Measurements from ENCODE around the gene INAFM2. TPM values are rescaled to one million over a fixed set of nuclear protein-coding genes. Genes with fewer than 3 reads are reported as not detected.

INAFM2 gene
- total RNA-seq, 1 donor from 2014 or later = 18.2 TPM

- Histone ChIP-seq H3K9me3 (ENCODE audit: low read depth) (no peaks in the 10 kb centered on the region), H3K36me3 (no peaks in the 10 kb centered on the region), H3F3A (ENCODE audit: low read depth) (peaks cover 22% of the 10 kb centered on the region), H3K27me3 (peaks cover 100% of the 10 kb centered on the region), H4K20me1 (ENCODE audit: low read depth) (peaks cover 19% of the 10 kb centered on the region), H3K79me2 (ENCODE audit: low read depth) (no peaks in the 10 kb centered on the region), H3K4me3 (no peak overlapping the region), H3K27ac (no peak overlapping the region), H3K4me1 (peaks cover 28% of the 10 kb centered on the region), H3K4me2 (no peak overlapping the region), H3K9ac (no peak overlapping the region), H2AFZ (replicated peaks) (no peak overlapping the region)
- no peaks in the 10 kb centered on the region for H3K9me3 Mint-ChIP-seq
- H3K27me3 Mint-ChIP-seq (ENCODE audit: insufficient read depth, low read depth) = peaks cover 45% of the 10 kb centered on the region
- H3K4me3 Mint-ChIP-seq = peak overlapping the region; percentile 43
- no peak overlapping the region for H3K27ac Mint-ChIP-seq
- no peaks in the 10 kb centered on the region for H3K36me3 Mint-ChIP-seq
- TF ChIP-seq CTCF (IDR thresholded peaks at IDR 0.05) (no peak), EZH2phosphoT487 (IDR thresholded peaks at IDR 0.05) (no peak), EZH2 (IDR thresholded peaks at IDR 0.05) (no peak)
- peaks cover 47% of the 10 kb centered on the region for H3K4me1 Mint-ChIP-seq
- DNase-seq (ENCODE audit: low spot score) = no peak
Observed at GRCh38 chr15:40285554-40286011, 37.9 kb upstream of the INAFM2 start.

- Histone ChIP-seq H3K27ac (no peak overlapping the region), H3K27me3 (peaks cover 100% of the 10 kb centered on the region), H3K4me1 (peaks cover 28% of the 10 kb centered on the region), H3K79me2 (ENCODE audit: low read depth) (no peaks in the 10 kb centered on the region), H3K9me3 (ENCODE audit: low read depth) (no peaks in the 10 kb centered on the region), H2AFZ (replicated peaks) (no peak overlapping the region), H3K4me3 (no peak overlapping the region), H3K4me2 (no peak overlapping the region), H4K20me1 (ENCODE audit: low read depth) (peaks cover 14% of the 10 kb centered on the region), H3K9ac (no peak overlapping the region), H3F3A (ENCODE audit: low read depth) (peaks cover 20% of the 10 kb centered on the region), H3K36me3 (no peaks in the 10 kb centered on the region)
- Mint-ChIP-seq H3K4me3 (peak overlapping the region; percentile 43), H3K9me3 (no peaks in the 10 kb centered on the region), H3K36me3 (no peaks in the 10 kb centered on the region), H3K4me1 (peaks cover 42% of the 10 kb centered on the region), H3K27ac (no peak overlapping the region), H3K27me3 (ENCODE audit: insufficient read depth, low read depth) (peaks cover 40% of the 10 kb centered on the region)
- TF ChIP-seq CTCF (IDR thresholded peaks at IDR 0.05) (no peak), EZH2phosphoT487 (IDR thresholded peaks at IDR 0.05) (no peak), EZH2 (IDR thresholded peaks at IDR 0.05) (no peak)
- no peak for DNase-seq (ENCODE audit: low spot score)
Observed at GRCh38 chr15:40286061-40286532, 37.4 kb upstream of the INAFM2 start.

DNA sequence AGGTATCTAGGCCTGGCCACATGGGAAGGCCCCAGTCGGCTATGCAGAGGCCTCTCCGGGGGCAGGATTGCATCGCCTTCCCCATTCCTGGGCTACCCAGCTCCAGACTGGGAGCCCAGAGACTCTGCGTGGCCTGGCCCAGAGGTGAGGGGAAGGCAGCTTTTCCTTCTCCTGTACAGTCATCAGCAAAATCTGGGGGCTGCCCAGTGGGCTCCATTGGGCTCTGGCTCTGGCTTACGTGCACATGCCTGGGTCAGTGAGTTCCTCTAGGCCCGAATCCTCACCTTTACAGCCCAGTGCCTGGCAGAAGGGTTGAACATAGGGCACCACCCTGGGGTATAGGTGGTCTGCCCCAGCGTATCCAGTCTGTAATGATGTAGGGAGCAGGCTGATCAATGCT is 36.7 kb upstream of the INAFM2 start:
- no peaks in the 10 kb centered on the region for H3K9me3 Mint-ChIP-seq

More for the DNA sequence above, 36.7 kb upstream of the INAFM2 start:
- H3K36me3 Mint-ChIP-seq = no peaks in the 10 kb centered on the region
- no peak overlapping the region for H3K27ac Mint-ChIP-seq
- H3K4me2 ChIP-seq = no peak overlapping the region
- peaks cover 100% of the 10 kb centered on the region for H3K27me3 ChIP-seq
- H3K79me2 ChIP-seq (ENCODE audit: low read depth) = no peaks in the 10 kb centered on the region
- no peaks in the 10 kb centered on the region for H3K9me3 ChIP-seq (ENCODE audit: low read depth)
- no peak overlapping the region for H3K27ac ChIP-seq
- peaks cover 9% of the 10 kb centered on the region for H4K20me1 ChIP-seq (ENCODE audit: low read depth)
- H2AFZ ChIP-seq (replicated peaks) = no peak overlapping the region
- H3K9ac ChIP-seq = no peak overlapping the region
- H3K36me3 ChIP-seq = no peaks in the 10 kb centered on the region
- H3K4me1 Mint-ChIP-seq = peaks cover 42% of the 10 kb centered on the region
- DNase-seq (ENCODE audit: low spot score) = no peak
- peaks cover 38% of the 10 kb centered on the region for H3K27me3 Mint-ChIP-seq (ENCODE audit: insufficient read depth, low read depth)
- H3K4me3 ChIP-seq = no peak overlapping the region
- peaks cover 21% of the 10 kb centered on the region for H3F3A ChIP-seq (ENCODE audit: low read depth)
- H3K4me1 ChIP-seq = peaks cover 35% of the 10 kb centered on the region
- TF ChIP-seq EZH2 (IDR thresholded peaks at IDR 0.05) (no peak), EZH2phosphoT487 (IDR thresholded peaks at IDR 0.05) (no peak), CTCF (IDR thresholded peaks at IDR 0.05) (no peak)
- H3K4me3 Mint-ChIP-seq = no peak overlapping the region
